ENCODE results near the gene DISP3.

- TF ChIP-seq, protein P1, sequence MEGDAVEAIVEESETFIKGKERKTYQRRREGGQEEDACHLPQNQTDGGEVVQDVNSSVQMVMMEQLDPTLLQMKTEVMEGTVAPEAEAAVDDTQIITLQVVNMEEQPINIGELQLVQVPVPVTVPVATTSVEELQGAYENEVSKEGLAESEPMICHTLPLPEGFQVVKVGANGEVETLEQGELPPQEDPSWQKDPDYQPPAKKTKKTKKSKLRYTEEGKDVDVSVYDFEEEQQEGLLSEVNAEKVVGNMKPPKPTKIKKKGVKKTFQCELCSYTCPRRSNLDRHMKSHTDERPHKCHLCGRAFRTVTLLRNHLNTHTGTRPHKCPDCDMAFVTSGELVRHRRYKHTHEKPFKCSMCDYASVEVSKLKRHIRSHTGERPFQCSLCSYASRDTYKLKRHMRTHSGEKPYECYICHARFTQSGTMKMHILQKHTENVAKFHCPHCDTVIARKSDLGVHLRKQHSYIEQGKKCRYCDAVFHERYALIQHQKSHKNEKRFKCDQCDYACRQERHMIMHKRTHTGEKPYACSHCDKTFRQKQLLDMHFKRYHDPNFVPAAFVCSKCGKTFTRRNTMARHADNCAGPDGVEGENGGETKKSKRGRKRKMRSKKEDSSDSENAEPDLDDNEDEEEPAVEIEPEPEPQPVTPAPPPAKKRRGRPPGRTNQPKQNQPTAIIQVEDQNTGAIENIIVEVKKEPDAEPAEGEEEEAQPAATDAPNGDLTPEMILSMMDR (IDR thresholded peaks at IDR 0.05), result no peak
- TF ChIP-seq REST (IDR thresholded peaks at IDR 0.05; ENCODE audit: insufficient read depth in 1 of 2, low read depth in 2 of 2, low read length in 1 of 2), result no peak
- TF ChIP-seq POLR2AphosphoS5 (IDR thresholded peaks at IDR 0.05; ENCODE audit: low read depth, low read length), result no peak
- TF ChIP-seq SIN3A (IDR thresholded peaks at IDR 0.05; ENCODE audit: borderline replicate concordance, insufficient read depth, low read depth, low read length), result no peak
Observed at GRCh38 chr1:11504599-11504998, 25.6 kb downstream of the DISP3 start.
